A673 (cell line): Measurements from ENCODE around the gene SYNE2. TPM values are rescaled to one million over a fixed set of nuclear protein-coding genes. Genes with fewer than 3 reads are reported as not detected.
"Not testable (repeated sequence)": the region's sequence is repeated elsewhere in the genome, so short reads cannot be mapped to it uniquely, and the experiment has no call there.

Experiments used
- BruUV-seq: library from RNA; stranded (reverse); fragments of 400-500 nt; replicated peaks from 2 replicates; lab custom pipeline; 2021; lab: Mats Ljungman, UMichigan
- CTCF ChIA-PET: fragments of 300-600 bp; sonication (Branson Sonifier 250); formaldehyde crosslinking; loops from one replicate; lab custom pipeline; 2022; ENCODE audit warnings: antibody characterized with exemption; lab: Charles Lee
- POLR2A ChIA-PET: fragments of 300-600 bp; sonication (Branson Sonifier 250); formaldehyde crosslinking; loops from one replicate; lab custom pipeline; 2022; ENCODE audit warnings: antibody characterized with exemption; ENCODE audit not compliant: low non-redundant PET; lab: Charles Lee
- DNase-seq: peaks from one replicate; pipeline ENCODE4 v3.0.0-alpha.2; 2015; ENCODE audit warnings: low spot score
- H3K27ac ChIP-seq: fragments of 200-600 bp; sonication (generic); 2 replicates; pipeline ENCODE4 v1.5.1; 2016; ENCODE audit warnings: mixed run types, low read depth, mild to moderate bottlenecking, mixed read lengths, antibody characterized with exemption, low read length; ENCODE audit not compliant: poor library complexity, severe bottlenecking
- H3K27me3 ChIP-seq: fragments of 200-600 bp; sonication (generic); replicated peaks from 2 replicates; pipeline ENCODE4 v1.6.1; 2017; ENCODE audit warnings: mixed run types, low read depth, mild to moderate bottlenecking, mixed read lengths, antibody characterized with exemption, low read length; ENCODE audit not compliant: insufficient read depth, poor library complexity
- H3K36me3 ChIP-seq: fragments of 200-600 bp; sonication (generic); 2 replicates; pipeline ENCODE4 v1.6.1; 2016; ENCODE audit warnings: mixed run types, mild to moderate bottlenecking, mixed read lengths, antibody characterized with exemption, low read length; ENCODE audit not compliant: insufficient read depth, poor library complexity, severe bottlenecking
- H3K4me1 ChIP-seq: fragments of 200-600 bp; sonication (generic); 2 replicates; pipeline ENCODE4 v1.6.1; 2017; ENCODE audit warnings: mixed run types, mild to moderate bottlenecking, mixed read lengths, antibody characterized with exemption, low read length; ENCODE audit not compliant: insufficient read depth, poor library complexity, severe bottlenecking
- H3K4me3 ChIP-seq: fragments of 200-600 bp; sonication (generic); 2 replicates; pipeline ENCODE4 v1.5.1; 2016; ENCODE audit warnings: low read depth, mixed run types, mild to moderate bottlenecking, mixed read lengths, low read length; ENCODE audit not compliant: poor library complexity, severe bottlenecking
- H3K9me3 ChIP-seq: fragments of 200-600 bp; sonication (generic); 2 replicates; pipeline ENCODE4 v1.6.1; 2016; ENCODE audit warnings: mixed run types, low read depth, mild to moderate bottlenecking, mixed read lengths, antibody characterized with exemption, low read length; ENCODE audit not compliant: poor library complexity, severe bottlenecking
- EZH2 ChIP-seq: fragments of 200-600 bp; sonication (generic); IDR thresholded peaks from 2 replicates; pipeline ENCODE4 v1.6.1; 2017; ENCODE audit warnings: borderline replicate concordance, low read depth, mild to moderate bottlenecking, mixed read lengths, antibody characterized with exemption, low read length; ENCODE audit not compliant: poor library complexity, severe bottlenecking
- intact Hi-C: fragments of 100-400 bp; cut with micrococcal nuclease; formaldehyde crosslinking; loops from one replicate; pipeline ENCODE4 v1.10.0; 2022; ENCODE audit not compliant: unreplicated experiment
- total RNA-seq: library from RNA; stranded (reverse); gene quantifications from 2 replicates; pipeline ENCODE4 v1.2.3, GENCODE V29; 2021
- TF ChIP-seq, protein P1 (sequence below): fragments of 300-800, 200-600 bp; sonication (generic); conservative IDR thresholded peaks from 2 replicates; pipeline ENCODE4 v1.5.1; 2017; ENCODE audit warnings: low read depth, mild to moderate bottlenecking, antibody characterized with exemption, low read length, moderate library complexity, mixed read lengths

Gene SYNE2
- total RNA-seq, 1 experiment from 2014 or later = 68.2 TPM

DNA sequence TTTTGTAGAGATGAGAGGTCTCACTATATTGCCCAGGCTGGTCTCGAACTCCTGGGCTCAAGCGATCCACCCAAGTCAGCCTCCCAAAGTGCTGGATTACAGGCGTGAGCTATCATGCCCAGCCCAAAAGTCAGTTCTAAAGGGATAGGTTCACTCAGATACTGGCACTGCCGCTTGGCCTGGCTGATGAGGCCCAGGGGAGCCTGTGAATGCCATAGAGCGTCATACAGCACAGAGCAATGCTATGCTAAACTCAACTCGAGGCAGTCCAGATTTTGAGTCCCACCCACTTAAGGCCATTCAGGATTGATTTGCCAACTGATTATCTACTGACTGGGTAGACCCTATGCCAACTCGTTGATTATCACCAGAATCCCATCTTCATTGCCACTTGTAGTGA lies 262.0 kb downstream of the SYNE2 start:
- H3K4me3 ChIP-seq = no peak overlapping the region
- CTCF ChIA-PET = no interaction called here

DNA sequence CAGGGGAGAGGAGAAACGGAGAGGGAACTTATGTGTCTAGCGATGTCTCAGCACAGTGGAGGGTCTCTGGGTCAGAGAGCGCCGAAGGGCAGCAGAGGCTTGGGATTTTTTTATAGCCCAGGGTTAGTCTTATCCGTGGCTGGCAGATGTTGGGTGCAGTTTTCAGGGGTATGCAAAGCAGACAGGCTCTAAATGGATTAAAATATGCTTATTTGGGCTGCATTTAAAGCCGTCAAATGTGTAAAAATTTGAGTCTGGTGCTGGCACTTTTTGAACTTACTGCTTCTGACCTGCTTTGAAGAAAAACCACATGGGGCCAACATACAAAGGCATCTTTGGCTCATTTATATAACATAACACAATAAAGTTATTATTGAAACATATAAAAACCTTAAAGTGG lies 262.6 kb downstream of the SYNE2 start:
- no peak for DNase-seq
- intact Hi-C loops = no loop called here
- H3K4me3 ChIP-seq = no peak overlapping the region
- BruUV-seq = no TSS peak
- no peaks in the 10 kb centered on the region for H3K27me3 ChIP-seq
- no peaks in the 10 kb centered on the region for H3K4me1 ChIP-seq
- ChIA-PET POLR2A (no interaction called here), CTCF (no interaction called here)
- no peaks in the 10 kb centered on the region for H3K9me3 ChIP-seq
- TF ChIP-seq EZH2 = no peak
- TF ChIP-seq, protein P1, sequence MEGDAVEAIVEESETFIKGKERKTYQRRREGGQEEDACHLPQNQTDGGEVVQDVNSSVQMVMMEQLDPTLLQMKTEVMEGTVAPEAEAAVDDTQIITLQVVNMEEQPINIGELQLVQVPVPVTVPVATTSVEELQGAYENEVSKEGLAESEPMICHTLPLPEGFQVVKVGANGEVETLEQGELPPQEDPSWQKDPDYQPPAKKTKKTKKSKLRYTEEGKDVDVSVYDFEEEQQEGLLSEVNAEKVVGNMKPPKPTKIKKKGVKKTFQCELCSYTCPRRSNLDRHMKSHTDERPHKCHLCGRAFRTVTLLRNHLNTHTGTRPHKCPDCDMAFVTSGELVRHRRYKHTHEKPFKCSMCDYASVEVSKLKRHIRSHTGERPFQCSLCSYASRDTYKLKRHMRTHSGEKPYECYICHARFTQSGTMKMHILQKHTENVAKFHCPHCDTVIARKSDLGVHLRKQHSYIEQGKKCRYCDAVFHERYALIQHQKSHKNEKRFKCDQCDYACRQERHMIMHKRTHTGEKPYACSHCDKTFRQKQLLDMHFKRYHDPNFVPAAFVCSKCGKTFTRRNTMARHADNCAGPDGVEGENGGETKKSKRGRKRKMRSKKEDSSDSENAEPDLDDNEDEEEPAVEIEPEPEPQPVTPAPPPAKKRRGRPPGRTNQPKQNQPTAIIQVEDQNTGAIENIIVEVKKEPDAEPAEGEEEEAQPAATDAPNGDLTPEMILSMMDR = no peak
- no peaks in the 10 kb centered on the region for H3K36me3 ChIP-seq
- no peak overlapping the region for H3K27ac ChIP-seq

More for the DNA sequence above, 262.0 kb downstream of the SYNE2 start:
- Histone ChIP-seq H3K27ac (no peak overlapping the region), H3K27me3 (no peaks in the 10 kb centered on the region), H3K36me3 (no peaks in the 10 kb centered on the region), H3K4me1 (no peaks in the 10 kb centered on the region), H3K9me3 (no peaks in the 10 kb centered on the region)
- no peak for DNase-seq
- no peak for TF ChIP-seq EZH2
- POLR2A ChIA-PET = no interaction called here
- BruUV-seq = no TSS peak
- intact Hi-C loops = no loop called here

DNA sequence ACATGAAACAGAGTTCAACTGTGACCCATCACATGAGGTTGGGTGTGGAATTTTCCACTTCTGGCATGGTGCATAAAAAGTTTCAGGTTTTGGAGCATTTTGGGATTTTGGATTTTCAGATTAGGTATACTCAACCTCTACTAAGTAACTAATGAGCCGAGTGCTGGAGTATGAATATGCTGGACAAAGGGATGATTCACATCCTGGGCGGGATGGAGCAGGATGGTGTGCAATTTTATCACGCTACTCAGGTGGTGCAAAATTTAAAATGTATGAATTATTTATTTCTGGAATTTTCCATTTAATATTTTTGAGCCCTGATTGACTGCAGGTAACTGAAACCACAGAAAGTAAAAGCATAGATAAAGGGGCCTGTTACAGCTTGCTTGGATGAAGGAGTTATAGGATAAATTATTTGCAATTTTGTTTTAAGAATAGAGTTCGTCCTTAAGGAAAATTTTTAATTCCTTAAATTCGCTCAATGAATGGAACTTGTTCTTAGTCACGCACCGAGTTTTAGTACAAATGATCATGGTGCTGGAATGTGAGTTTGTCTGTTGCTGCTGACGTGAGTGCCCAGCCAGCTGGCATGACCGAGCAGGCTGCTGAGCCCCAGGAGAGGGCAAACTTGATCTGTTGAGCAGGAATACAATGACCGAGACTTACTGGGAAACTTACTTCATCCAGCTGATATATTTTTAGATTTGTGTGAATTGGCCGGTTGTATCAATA lies 265.0 kb downstream of the SYNE2 start:
- no TSS peak for BruUV-seq
- Histone ChIP-seq H3K36me3 (no peaks in the 10 kb centered on the region), H3K27me3 (no peaks in the 10 kb centered on the region), H3K9me3 (no peaks in the 10 kb centered on the region), H3K4me1 (no peaks in the 10 kb centered on the region), H3K4me3 (no peak overlapping the region), H3K27ac (no peak overlapping the region)
- ChIA-PET POLR2A (no interaction called here), CTCF (no interaction called here)
- intact Hi-C loops = no loop called here
- TF ChIP-seq, protein P1 = no peak
- DNase-seq = no peak

DNA sequence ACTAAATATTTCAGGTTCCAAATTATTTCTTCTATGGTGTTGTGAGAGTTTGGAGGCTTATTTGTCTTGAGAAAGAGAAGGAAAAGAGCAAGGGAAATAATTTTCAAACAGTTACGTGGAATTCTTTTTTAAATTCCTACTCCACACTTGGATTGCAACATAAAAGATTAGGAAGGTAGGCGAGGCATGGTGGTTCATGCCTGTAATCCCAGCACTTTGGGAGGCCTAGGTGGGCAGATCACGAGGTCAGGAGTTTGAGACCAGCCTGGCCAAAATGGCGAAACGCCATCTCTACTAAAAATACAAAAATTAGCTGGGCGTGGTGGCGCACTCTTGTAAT lies 265.6 kb downstream of the SYNE2 start:
- intact Hi-C loops, H3K36me3 ChIP-seq, H3K27ac ChIP-seq: not testable (repeated sequence)

More for the DNA sequence above, 265.6 kb downstream of the SYNE2 start:
- CTCF ChIA-PET, POLR2A ChIA-PET, DNase-seq, H3K9me3 ChIP-seq, BruUV-seq, H3K4me3 ChIP-seq, H3K27me3 ChIP-seq, H3K4me1 ChIP-seq: not testable (repeated sequence)
